ENCODE measurements around the gene XPC.
"Not testable (repeated sequence)": the region's sequence is repeated elsewhere in the genome, so short reads cannot be mapped to it uniquely, and the experiment has no call there.

DNA sequence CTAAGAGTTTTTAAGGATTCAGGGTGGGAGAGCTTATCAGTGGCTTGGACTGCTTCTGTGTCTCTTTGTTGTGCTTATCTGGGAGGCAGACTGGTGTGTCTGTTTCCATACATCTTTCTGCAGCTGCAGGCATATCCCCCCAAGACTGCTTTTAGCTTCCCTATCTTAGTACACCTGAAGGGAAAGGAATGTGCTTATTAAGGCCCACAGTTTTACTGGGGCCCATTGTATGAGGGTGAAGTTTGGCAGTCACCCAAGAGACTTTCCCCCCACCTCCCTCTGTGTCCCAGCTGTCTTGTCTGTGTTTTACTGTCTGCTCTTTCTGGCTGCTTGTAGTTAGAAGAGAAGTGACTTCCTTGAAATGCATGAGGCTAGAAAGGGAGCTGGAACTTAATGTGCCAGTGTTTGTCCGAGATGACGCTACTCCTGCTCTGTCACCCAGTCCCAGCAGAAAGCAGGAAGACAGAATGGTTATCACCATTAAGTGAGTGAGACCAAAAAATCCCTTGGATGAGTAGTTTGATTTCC lies 57.4 kb downstream of the XPC start:
- TF ChIP-seq CTCF (IDR thresholded peaks at IDR 0.05); RELA (CRISPR knock-in tag; IDR thresholded peaks at IDR 0.05; ENCODE audit: borderline replicate concordance); ETV6 (CRISPR knock-in tag; IDR thresholded peaks at IDR 0.05); STAT6 (CRISPR knock-in tag; conservative IDR thresholded peaks at IDR 0.05; ENCODE audit: low read depth); ATF3 (CRISPR knock-in tag; conservative IDR thresholded peaks at IDR 0.05); NFE2L1 (CRISPR knock-in tag; IDR thresholded peaks at IDR 0.05): not testable (repeated sequence)

All from WTC11 (cell line).